ENCODE data around the gene COQ10B. TPM values are rescaled to one million over a fixed set of nuclear protein-coding genes. Genes with fewer than 3 reads are reported as not detected.
A peak's percentile ranks its signal among the peaks of the same experiment; 100 is the strongest.

The COQ10B gene
- total RNA-seq, 1 donor: 48.1 TPM

GRCh38 chr2:197499594-197500502, 46.5 kb downstream of the COQ10B start, which contains the start of the genes HSPD1 and HSPE1:
Gene HSPD1 (minus strand): TSS chr2:197499840. CDS start chr2:197498848, 992 bp downstream.
Gene HSPE1 (plus strand): TSS chr2:197500379. CDS start chr2:197500437, 58 bp downstream.
- no peaks in the 10 kb centered on the region for H3K9me3 ChIP-seq (ENCODE audit: low read depth, low read length)
- TF ChIP-seq CTCF (IDR thresholded peaks at IDR 0.05; ENCODE audit: extremely low read depth, low read depth, low read length): no peak
- H3K4me2 ChIP-seq (ENCODE audit: insufficient read depth, low read length): peak within 1 kb of the TSS; percentile 86
- H3K36me3 ChIP-seq (ENCODE audit: insufficient read depth, low read length): peaks cover 56% of the 10 kb centered on the region
- H3K4me3 ChIP-seq (ENCODE audit: insufficient read depth, low read length): peak within 1 kb of the TSS; percentile 74
- H3K79me2 ChIP-seq (ENCODE audit: insufficient read depth, low read length): peaks cover 83% of the 10 kb centered on the region
- H2AFZ ChIP-seq (ENCODE audit: low read length): peak within 1 kb of the TSS; percentile 60
- no peaks in the 10 kb centered on the region for H3K27me3 ChIP-seq (ENCODE audit: insufficient read depth, low read length)
- H4K20me1 ChIP-seq (ENCODE audit: insufficient read depth, low read length): peaks cover 21% of the 10 kb centered on the region
- H3K4me1 ChIP-seq (ENCODE audit: insufficient read depth, low read length): peaks cover 23% of the 10 kb centered on the region
- peak; percentile 98 for DNase-seq (ENCODE audit: insufficient read length, low spot score, missing footprints)
- H3K27ac ChIP-seq (ENCODE audit: low read depth, low read length): peak within 1 kb of the TSS; percentile 67

- peaks cover 23% of the 10 kb centered on the region for H3K4me1 ChIP-seq (ENCODE audit: insufficient read depth, low read length)
- peak overlapping the region; percentile 74 for H3K4me3 ChIP-seq (ENCODE audit: insufficient read depth, low read length)
- H3K27ac ChIP-seq (ENCODE audit: low read depth, low read length): peak overlapping the region; percentile 67
- no peaks in the 10 kb centered on the region for H3K9me3 ChIP-seq (ENCODE audit: low read depth, low read length)
- no peaks in the 10 kb centered on the region for H3K27me3 ChIP-seq (ENCODE audit: insufficient read depth, low read length)
- peaks cover 49% of the 10 kb centered on the region for H3K36me3 ChIP-seq (ENCODE audit: insufficient read depth, low read length)
- peaks cover 21% of the 10 kb centered on the region for H4K20me1 ChIP-seq (ENCODE audit: insufficient read depth, low read length)
- peak; percentile 58 for DNase-seq (ENCODE audit: insufficient read length, low spot score, missing footprints)
- H3K79me2 ChIP-seq (ENCODE audit: insufficient read depth, low read length): peaks cover 78% of the 10 kb centered on the region
- peak overlapping the region; percentile 86 for H3K4me2 ChIP-seq (ENCODE audit: insufficient read depth, low read length)
- no peak for TF ChIP-seq CTCF (IDR thresholded peaks at IDR 0.05; ENCODE audit: extremely low read depth, low read depth, low read length)
- peak overlapping the region; percentile 9 for H2AFZ ChIP-seq (ENCODE audit: low read length)
These were observed 47.3 kb downstream of the COQ10B start for GRCh38 chr2:197500503-197501131.

GRCh38 chr2:197502201-197502600, 48.8 kb downstream of the COQ10B start:
- Histone ChIP-seq H3K27me3 (ENCODE audit: insufficient read depth, low read length) (no peaks in the 10 kb centered on the region), H3K9me3 (ENCODE audit: low read depth, low read length) (no peaks in the 10 kb centered on the region), H3K79me2 (ENCODE audit: insufficient read depth, low read length) (peaks cover 63% of the 10 kb centered on the region), H2AFZ (ENCODE audit: low read length) (no peak overlapping the region), H3K4me2 (ENCODE audit: insufficient read depth, low read length) (peak overlapping the region; percentile 86), H3K4me3 (ENCODE audit: insufficient read depth, low read length) (no peak overlapping the region), H4K20me1 (ENCODE audit: insufficient read depth, low read length) (peaks cover 18% of the 10 kb centered on the region), H3K4me1 (ENCODE audit: insufficient read depth, low read length) (peaks cover 23% of the 10 kb centered on the region), H3K27ac (ENCODE audit: low read depth, low read length) (no peak overlapping the region), H3K36me3 (ENCODE audit: insufficient read depth, low read length) (peaks cover 33% of the 10 kb centered on the region)
- peak; percentile 65 for DNase-seq (ENCODE audit: insufficient read length, low spot score, missing footprints)
- no peak for TF ChIP-seq CTCF (IDR thresholded peaks at IDR 0.05; ENCODE audit: extremely low read depth, low read depth, low read length)

- H3K27ac ChIP-seq (ENCODE audit: low read depth, low read length): no peak overlapping the region
- no peak overlapping the region for H2AFZ ChIP-seq (ENCODE audit: low read length)
- H3K4me3 ChIP-seq (ENCODE audit: insufficient read depth, low read length): no peak overlapping the region
- peaks cover 22% of the 10 kb centered on the region for H3K4me1 ChIP-seq (ENCODE audit: insufficient read depth, low read length)
- peaks cover 15% of the 10 kb centered on the region for H4K20me1 ChIP-seq (ENCODE audit: insufficient read depth, low read length)
- H3K79me2 ChIP-seq (ENCODE audit: insufficient read depth, low read length): peaks cover 58% of the 10 kb centered on the region
- no peak for DNase-seq (ENCODE audit: insufficient read length, low spot score, missing footprints)
- H3K27me3 ChIP-seq (ENCODE audit: insufficient read depth, low read length): no peaks in the 10 kb centered on the region
- TF ChIP-seq CTCF (IDR thresholded peaks at IDR 0.05; ENCODE audit: extremely low read depth, low read depth, low read length): no peak
- H3K9me3 ChIP-seq (ENCODE audit: low read depth, low read length): no peaks in the 10 kb centered on the region
- H3K36me3 ChIP-seq (ENCODE audit: insufficient read depth, low read length): peaks cover 28% of the 10 kb centered on the region
- peak overlapping the region; percentile 86 for H3K4me2 ChIP-seq (ENCODE audit: insufficient read depth, low read length)
These were observed 49.3 kb downstream of the COQ10B start for GRCh38 chr2:197502685-197503084.

Data from osteoblast (primary cell).